Hepatocyte (in vitro differentiated cells): ENCODE data around the gene IDH3A. TPM values are rescaled to one million over a fixed set of nuclear protein-coding genes. Genes with fewer than 3 reads are reported as not detected.

Source experiments
- DNase-seq: peaks from one replicate; pipeline ENCODE4 v3.0.0-alpha.2; 2016; ENCODE audit warnings: low spot score
- H2AFZ ChIP-seq: fragments of 200-600 bp; sonication (generic); 2 replicates; pipeline ENCODE4 v1.6.0; 2016; ENCODE audit warnings: antibody characterized with exemption, mild to moderate bottlenecking
- H3K27ac ChIP-seq: fragments of 200-600 bp; sonication (generic); 2 replicates; pipeline ENCODE4 v1.5.1; 2016; ENCODE audit warnings: mild to moderate bottlenecking
- H3K27me3 ChIP-seq: fragments of 200-600 bp; sonication (generic); 2 replicates; pipeline ENCODE4 v1.6.1; 2016
- H3K36me3 ChIP-seq: fragments of 200-600 bp; sonication (generic); replicated peaks from 2 replicates; pipeline ENCODE4 v1.5.1; 2016; ENCODE audit warnings: low read depth; ENCODE audit not compliant: insufficient read depth
- H3K4me1 ChIP-seq: fragments of 200-600 bp; sonication (generic); 2 replicates; pipeline ENCODE4 v1.5.1; 2016; ENCODE audit warnings: mild to moderate bottlenecking, moderate library complexity; ENCODE audit not compliant: insufficient read depth
- H3K4me2 ChIP-seq: fragments of 200-600 bp; sonication (generic); 2 replicates; pipeline ENCODE4 v1.6.0; 2016
- H3K4me3 ChIP-seq: fragments of 200-600 bp; sonication (generic); 2 replicates; pipeline ENCODE4 v1.5.1; 2016; ENCODE audit warnings: mild to moderate bottlenecking
- H3K79me2 ChIP-seq: fragments of 200-600 bp; sonication (generic); 2 replicates; pipeline ENCODE4 v1.6.0; 2017; ENCODE audit warnings: mild to moderate bottlenecking
- H3K9me2 ChIP-seq: fragments of 200-600 bp; sonication (generic); replicated peaks from 2 replicates; pipeline ENCODE4 v1.6.0; 2017; ENCODE audit warnings: mild to moderate bottlenecking; ENCODE audit not compliant: insufficient read depth
- H3K9me3 ChIP-seq: fragments of 200-600 bp; sonication (generic); 2 replicates; pipeline ENCODE4 v1.5.1; 2016; ENCODE audit warnings: low read depth, mild to moderate bottlenecking
- H4K20me1 ChIP-seq: fragments of 200-600 bp; sonication (generic); 2 replicates; pipeline ENCODE4 v1.6.0; 2016; ENCODE audit warnings: mild to moderate bottlenecking; ENCODE audit not compliant: insufficient read depth, poor library complexity, severe bottlenecking
- EZH2 ChIP-seq: fragments of 200-600 bp; sonication (generic); IDR thresholded peaks from 2 replicates; pipeline ENCODE4 v1.6.1; 2016; ENCODE audit warnings: antibody characterized with exemption, mild to moderate bottlenecking, borderline replicate concordance
- EZH2phosphoT487 ChIP-seq: fragments of 200-600 bp; sonication (generic); IDR thresholded peaks from one replicate; pipeline ENCODE4 v1.6.1; 2018; ENCODE audit warnings: antibody characterized with exemption, mild to moderate bottlenecking, low read depth, moderate library complexity; ENCODE audit not compliant: unreplicated experiment, severe bottlenecking
- WGBS: methylation state at CpG from one replicate; pipeline ENCODE4 v1.1.6; 2016; ENCODE audit warnings: low lambda C conversion rate; ENCODE audit errors: missing lambda C conversion rate; 5-methylcytosine and 5-hydroxymethylcytosine counted together
- polyA plus RNA-seq: library from polyadenylated mRNA; unstranded; fragments of >200 nt; fragmentation: Nextera tagmentation; extraction: Ambion mirVana; gene quantifications from 2 replicates; pipeline ENCODE4 v1.2.1, GENCODE V29; 2016
- total RNA-seq: library from RNA; depleted of rRNA; stranded (reverse); fragments of >200 nt; gene quantifications from 2 replicates; pipeline ENCODE4 v1.2.3, GENCODE V29; 2014
- TF ChIP-seq, protein P1 (sequence below): fragments of 200-600 bp; sonication (generic); IDR thresholded peaks from 2 replicates; pipeline ENCODE4 v1.5.1; 2016; ENCODE audit warnings: antibody characterized with exemption, mild to moderate bottlenecking; ENCODE audit not compliant: poor library complexity

The IDH3A gene
- total and polyA plus RNA-seq, 2 experiments from 2014 or later, result 62.3 to 102 TPM

DNA sequence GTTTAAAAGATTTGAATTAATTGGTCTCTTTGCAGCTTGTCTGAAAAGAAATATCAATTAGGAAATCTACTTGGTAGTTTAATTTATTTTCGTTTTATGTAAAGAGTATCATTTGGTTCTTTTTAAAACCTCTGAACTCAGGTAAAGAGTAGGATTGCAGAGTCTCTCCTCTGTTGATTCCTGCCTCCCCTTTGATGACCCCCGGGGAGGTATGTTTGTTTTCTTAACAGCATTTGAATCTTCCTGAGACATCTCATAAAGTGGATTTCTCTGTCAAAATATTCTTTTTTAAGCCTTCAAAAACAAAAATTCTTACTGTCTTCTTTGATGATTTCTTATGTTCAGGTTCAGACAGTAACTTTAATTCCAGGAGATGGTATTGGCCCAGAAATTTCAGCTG lies 8.0 kb downstream of the IDH3A start:
- Histone ChIP-seq H3K36me3 (peaks cover 6% of the 10 kb centered on the region), H2AFZ (no peak overlapping the region)
- WGBS, result 25% methylated on average over 2 of the region's 2 CpGs

DNA sequence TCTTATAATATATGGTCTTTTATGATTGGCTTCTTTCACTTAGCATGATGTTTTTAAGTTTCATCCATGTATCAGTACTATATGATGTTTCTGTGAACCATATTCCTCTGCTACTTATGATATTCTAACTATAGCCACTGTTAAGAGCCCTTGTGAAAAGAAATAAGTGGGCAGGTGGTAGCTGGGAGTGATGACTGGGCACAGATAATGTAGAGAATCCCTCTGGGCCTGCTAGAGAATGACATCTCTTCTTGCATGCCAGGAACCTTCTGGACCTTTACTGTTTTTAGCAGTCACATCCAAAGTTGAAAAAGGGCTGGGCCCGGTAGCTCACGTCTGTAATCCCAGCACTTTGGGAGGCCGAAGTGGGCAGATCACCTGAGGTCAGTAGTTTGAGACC lies 10.2 kb downstream of the IDH3A start:
- Histone ChIP-seq H3K9me3 (no peaks in the 10 kb centered on the region), H3K36me3 (peaks cover 11% of the 10 kb centered on the region), H3K27ac (no peak overlapping the region), H2AFZ (no peak overlapping the region), H3K4me2 (no peak overlapping the region), H3K4me1 (no peaks in the 10 kb centered on the region), H3K4me3 (no peak overlapping the region), H3K27me3 (no peaks in the 10 kb centered on the region), H4K20me1 (no peaks in the 10 kb centered on the region), H3K79me2 (peaks cover 12% of the 10 kb centered on the region), H3K9me2 (no peaks in the 10 kb centered on the region)
- TF ChIP-seq EZH2phosphoT487, result no peak
- TF ChIP-seq, protein P1, sequence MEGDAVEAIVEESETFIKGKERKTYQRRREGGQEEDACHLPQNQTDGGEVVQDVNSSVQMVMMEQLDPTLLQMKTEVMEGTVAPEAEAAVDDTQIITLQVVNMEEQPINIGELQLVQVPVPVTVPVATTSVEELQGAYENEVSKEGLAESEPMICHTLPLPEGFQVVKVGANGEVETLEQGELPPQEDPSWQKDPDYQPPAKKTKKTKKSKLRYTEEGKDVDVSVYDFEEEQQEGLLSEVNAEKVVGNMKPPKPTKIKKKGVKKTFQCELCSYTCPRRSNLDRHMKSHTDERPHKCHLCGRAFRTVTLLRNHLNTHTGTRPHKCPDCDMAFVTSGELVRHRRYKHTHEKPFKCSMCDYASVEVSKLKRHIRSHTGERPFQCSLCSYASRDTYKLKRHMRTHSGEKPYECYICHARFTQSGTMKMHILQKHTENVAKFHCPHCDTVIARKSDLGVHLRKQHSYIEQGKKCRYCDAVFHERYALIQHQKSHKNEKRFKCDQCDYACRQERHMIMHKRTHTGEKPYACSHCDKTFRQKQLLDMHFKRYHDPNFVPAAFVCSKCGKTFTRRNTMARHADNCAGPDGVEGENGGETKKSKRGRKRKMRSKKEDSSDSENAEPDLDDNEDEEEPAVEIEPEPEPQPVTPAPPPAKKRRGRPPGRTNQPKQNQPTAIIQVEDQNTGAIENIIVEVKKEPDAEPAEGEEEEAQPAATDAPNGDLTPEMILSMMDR, result no peak
- TF ChIP-seq EZH2, result no peak
- DNase-seq, result no peak
- 93% methylated on average over 3 of the region's 3 CpGs for WGBS

More for the DNA sequence above, 8.0 kb downstream of the IDH3A start:
- no peaks in the 10 kb centered on the region for H3K9me3 ChIP-seq
- no peak overlapping the region for H3K27ac ChIP-seq
- no peaks in the 10 kb centered on the region for H3K9me2 ChIP-seq
- no peaks in the 10 kb centered on the region for H3K27me3 ChIP-seq
- peaks cover 34% of the 10 kb centered on the region for H3K79me2 ChIP-seq
- H3K4me3 ChIP-seq, result no peak overlapping the region
- H3K4me1 ChIP-seq, result no peaks in the 10 kb centered on the region
- no peak for DNase-seq
- no peak overlapping the region for H3K4me2 ChIP-seq
- no peaks in the 10 kb centered on the region for H4K20me1 ChIP-seq
- TF ChIP-seq, protein P1, result no peak
- TF ChIP-seq EZH2, result no peak

DNA sequence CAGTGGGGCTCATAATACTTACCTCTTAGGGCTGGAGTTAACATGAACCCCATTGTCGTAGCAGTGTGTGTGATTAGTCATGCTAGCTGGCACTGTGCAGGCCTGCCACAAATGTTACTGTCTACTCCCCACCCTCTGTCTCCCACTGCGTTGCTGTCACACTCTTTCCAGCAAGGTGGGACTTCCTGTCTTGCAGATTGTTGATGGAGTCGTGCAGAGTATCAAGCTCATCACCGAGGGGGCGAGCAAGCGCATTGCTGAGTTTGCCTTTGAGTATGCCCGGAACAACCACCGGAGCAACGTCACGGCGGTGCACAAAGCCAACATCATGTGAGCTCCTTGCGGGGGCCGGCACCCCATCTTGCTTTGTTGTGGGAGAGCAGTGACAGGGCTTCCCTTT lies 12.9 kb downstream of the IDH3A start:
- Histone ChIP-seq H2AFZ (no peak overlapping the region), H3K36me3 (peaks cover 11% of the 10 kb centered on the region), H3K4me2 (no peak overlapping the region), H3K4me1 (no peaks in the 10 kb centered on the region), H3K9me3 (no peaks in the 10 kb centered on the region), H4K20me1 (no peaks in the 10 kb centered on the region), H3K4me3 (no peak overlapping the region), H3K9me2 (no peaks in the 10 kb centered on the region), H3K27me3 (no peaks in the 10 kb centered on the region), H3K79me2 (no peaks in the 10 kb centered on the region), H3K27ac (no peak overlapping the region)
- no peak for DNase-seq
- TF ChIP-seq, protein P1, result no peak
- no peak for TF ChIP-seq EZH2phosphoT487
- no peak for TF ChIP-seq EZH2
- WGBS, result 94% methylated on average over 13 of the region's 13 CpGs

DNA sequence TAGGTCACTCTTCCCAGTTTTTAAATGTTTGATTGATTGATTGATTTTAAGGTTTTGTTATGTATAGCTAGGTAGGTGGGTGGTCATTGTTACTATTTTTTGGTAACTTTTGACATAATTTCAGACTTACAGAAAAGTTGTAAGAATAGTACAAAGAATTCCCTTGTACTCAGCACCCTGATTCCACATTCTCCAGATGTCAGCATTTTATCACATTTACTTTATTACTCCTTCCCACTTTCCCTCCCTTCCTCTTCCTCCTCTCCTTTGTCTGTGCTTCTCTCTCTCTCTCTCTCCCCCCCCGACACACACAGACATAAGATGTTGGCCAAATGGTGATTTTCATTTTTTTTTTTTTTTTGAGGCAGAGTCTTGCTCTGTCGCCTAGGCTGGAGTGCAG lies 14.8 kb downstream of the IDH3A start:
- 94% methylated on average over 2 of the region's 2 CpGs for WGBS
- peaks cover 11% of the 10 kb centered on the region for H3K36me3 ChIP-seq

More for the DNA sequence above, 14.8 kb downstream of the IDH3A start:
- Histone ChIP-seq H3K4me1 (no peaks in the 10 kb centered on the region), H3K27me3 (no peaks in the 10 kb centered on the region), H3K79me2 (no peaks in the 10 kb centered on the region), H3K27ac (no peak overlapping the region), H3K9me3 (no peaks in the 10 kb centered on the region), H3K4me2 (no peak overlapping the region), H4K20me1 (no peaks in the 10 kb centered on the region), H3K4me3 (no peak overlapping the region), H2AFZ (no peak overlapping the region), H3K9me2 (no peaks in the 10 kb centered on the region)
- TF ChIP-seq, protein P1, result no peak
- TF ChIP-seq EZH2 (no peak), EZH2phosphoT487 (no peak)
- DNase-seq, result no peak
